ENCODE results near the gene PRKAG2.

PRKAG2 gene

GRCh38 chr7:151897951-151898686 lies 21.2 kb upstream of the PRKAG2 start:
- Histone ChIP-seq H3K79me2 (ENCODE audit: control insufficient read depth, low read length) (no peaks in the 10 kb centered on the region), H4K20me1 (ENCODE audit: control insufficient read depth, insufficient read depth, low read depth, low read length) (no peaks in the 10 kb centered on the region), H3K36me3 (ENCODE audit: control insufficient read depth, low read length) (no peaks in the 10 kb centered on the region), H3K4me2 (ENCODE audit: low read length) (no peak overlapping the region), H3K27ac (ENCODE audit: low read depth, low read length) (no peak overlapping the region), H3F3A (ENCODE audit: control insufficient read depth, insufficient read depth) (no peaks in the 10 kb centered on the region), H3K9me3 (ENCODE audit: control insufficient read depth, insufficient read depth, low read length) (no peaks in the 10 kb centered on the region), H3K4me3 (ENCODE audit: low read length) (no peak overlapping the region), H3K9me2 (replicated peaks; ENCODE audit: control insufficient read depth, low read length) (no peaks in the 10 kb centered on the region), H3K4me1 (ENCODE audit: control insufficient read depth, low read length) (no peaks in the 10 kb centered on the region), H3K27me3 (ENCODE audit: control insufficient read depth, low read length) (no peaks in the 10 kb centered on the region)
- no peak for TF ChIP-seq CTCF (IDR thresholded peaks at IDR 0.05; ENCODE audit: low read depth, low read length, poor library complexity, severe bottlenecking)

GRCh38 chr7:151897161-151897731 lies 20.3 kb upstream of the PRKAG2 start:
- H3K36me3 ChIP-seq (ENCODE audit: control insufficient read depth, low read length) = no peaks in the 10 kb centered on the region
- H3K9me2 ChIP-seq (replicated peaks; ENCODE audit: control insufficient read depth, low read length) = no peaks in the 10 kb centered on the region
- no peaks in the 10 kb centered on the region for H3F3A ChIP-seq (ENCODE audit: control insufficient read depth, insufficient read depth)
- no peaks in the 10 kb centered on the region for H3K27me3 ChIP-seq (ENCODE audit: control insufficient read depth, low read length)
- no peaks in the 10 kb centered on the region for H3K79me2 ChIP-seq (ENCODE audit: control insufficient read depth, low read length)
- no peaks in the 10 kb centered on the region for H3K4me1 ChIP-seq (ENCODE audit: control insufficient read depth, low read length)
- H3K4me3 ChIP-seq (ENCODE audit: low read length) = no peak overlapping the region
- no peaks in the 10 kb centered on the region for H3K9me3 ChIP-seq (ENCODE audit: control insufficient read depth, insufficient read depth, low read length)
- no peaks in the 10 kb centered on the region for H4K20me1 ChIP-seq (ENCODE audit: control insufficient read depth, insufficient read depth, low read depth, low read length)
- H3K27ac ChIP-seq (ENCODE audit: low read depth, low read length) = no peak overlapping the region
- TF ChIP-seq CTCF (IDR thresholded peaks at IDR 0.05; ENCODE audit: low read depth, low read length, poor library complexity, severe bottlenecking) = no peak
- TF ChIP-seq EZH2phosphoT487 (IDR thresholded peaks at IDR 0.05; ENCODE audit: borderline replicate concordance, low read length) = no peak
- H3K4me2 ChIP-seq (ENCODE audit: low read length) = no peak overlapping the region

- no peak overlapping the region for H3K4me2 ChIP-seq (ENCODE audit: low read length)
- no peaks in the 10 kb centered on the region for H3F3A ChIP-seq (ENCODE audit: control insufficient read depth, insufficient read depth)
- no peak overlapping the region for H3K4me3 ChIP-seq (ENCODE audit: low read length)
- TF ChIP-seq EZH2phosphoT487 (IDR thresholded peaks at IDR 0.05; ENCODE audit: borderline replicate concordance, low read length) = no peak
- no peaks in the 10 kb centered on the region for H4K20me1 ChIP-seq (ENCODE audit: control insufficient read depth, insufficient read depth, low read depth, low read length)
- no peaks in the 10 kb centered on the region for H3K4me1 ChIP-seq (ENCODE audit: control insufficient read depth, low read length)
- H3K27me3 ChIP-seq (ENCODE audit: control insufficient read depth, low read length) = no peaks in the 10 kb centered on the region
- no peaks in the 10 kb centered on the region for H3K9me3 ChIP-seq (ENCODE audit: control insufficient read depth, insufficient read depth, low read length)
- no peaks in the 10 kb centered on the region for H3K9me2 ChIP-seq (replicated peaks; ENCODE audit: control insufficient read depth, low read length)
- no peak overlapping the region for H3K27ac ChIP-seq (ENCODE audit: low read depth, low read length)
- H3K79me2 ChIP-seq (ENCODE audit: control insufficient read depth, low read length) = no peaks in the 10 kb centered on the region
- H3K36me3 ChIP-seq (ENCODE audit: control insufficient read depth, low read length) = no peaks in the 10 kb centered on the region
These were observed 19.6 kb upstream of the PRKAG2 start for GRCh38 chr7:151896486-151896885.

- Histone ChIP-seq H3K27ac (ENCODE audit: low read depth, low read length) (no peak overlapping the region), H3K9me3 (ENCODE audit: control insufficient read depth, insufficient read depth, low read length) (no peaks in the 10 kb centered on the region), H3K79me2 (ENCODE audit: control insufficient read depth, low read length) (no peaks in the 10 kb centered on the region), H3K27me3 (ENCODE audit: control insufficient read depth, low read length) (no peaks in the 10 kb centered on the region), H3K4me3 (ENCODE audit: low read length) (no peak overlapping the region), H3K9me2 (replicated peaks; ENCODE audit: control insufficient read depth, low read length) (no peaks in the 10 kb centered on the region), H3K4me1 (ENCODE audit: control insufficient read depth, low read length) (no peaks in the 10 kb centered on the region), H3F3A (ENCODE audit: control insufficient read depth, insufficient read depth) (no peaks in the 10 kb centered on the region), H4K20me1 (ENCODE audit: control insufficient read depth, insufficient read depth, low read depth, low read length) (no peaks in the 10 kb centered on the region), H3K4me2 (ENCODE audit: low read length) (no peak overlapping the region), H3K36me3 (ENCODE audit: control insufficient read depth, low read length) (no peaks in the 10 kb centered on the region)
- TF ChIP-seq EZH2phosphoT487 (IDR thresholded peaks at IDR 0.05; ENCODE audit: borderline replicate concordance, low read length) (no peak), CTCF (IDR thresholded peaks at IDR 0.05; ENCODE audit: low read depth, low read length, poor library complexity, severe bottlenecking) (no peak)
These were observed 19.2 kb upstream of the PRKAG2 start for GRCh38 chr7:151896086-151896485.

Data from DOHH2 (cell line).